ENCODE data around the gene FRG1. TPM values are rescaled to one million over a fixed set of nuclear protein-coding genes. Genes with fewer than 3 reads are reported as not detected.

FRG1 gene
- total RNA-seq = 25.3 and 27.5 TPM in 2 replicates

GRCh38 chr4:189940178-189941004, at the start of gene FRG1:
FRG1 (plus strand) TSS chr4:189940872; CDS start chr4:189941010, 138 bp downstream.

Small RNAs within 50 kb of the gene (small RNA-seq; reads per million reads assigned to genes)
- gene MLLT10P2 = not detected

Other genes with a start within 250 kb of the FRG1 start
- gene FRG2, start 86.4 kb downstream of the FRG1 start, total RNA-seq = not detected in 2 replicates
- not detected in 2 replicates for gene DBET, start 123.6 kb downstream of the FRG1 start, total RNA-seq
- gene DUX4, start 232.9 kb downstream of the FRG1 start, total RNA-seq = not detected in 2 replicates